ENCODE measurements around the gene RPUSD3. TPM values are rescaled to one million over a fixed set of nuclear protein-coding genes. Genes with fewer than 3 reads are reported as not detected.
"Not testable (repeated sequence)": the region's sequence is repeated elsewhere in the genome, so short reads cannot be mapped to it uniquely, and the experiment has no call there.

Gene RPUSD3
- polyA plus RNA-seq, 2 donors: 30.7 to 31.6 TPM

DNA sequence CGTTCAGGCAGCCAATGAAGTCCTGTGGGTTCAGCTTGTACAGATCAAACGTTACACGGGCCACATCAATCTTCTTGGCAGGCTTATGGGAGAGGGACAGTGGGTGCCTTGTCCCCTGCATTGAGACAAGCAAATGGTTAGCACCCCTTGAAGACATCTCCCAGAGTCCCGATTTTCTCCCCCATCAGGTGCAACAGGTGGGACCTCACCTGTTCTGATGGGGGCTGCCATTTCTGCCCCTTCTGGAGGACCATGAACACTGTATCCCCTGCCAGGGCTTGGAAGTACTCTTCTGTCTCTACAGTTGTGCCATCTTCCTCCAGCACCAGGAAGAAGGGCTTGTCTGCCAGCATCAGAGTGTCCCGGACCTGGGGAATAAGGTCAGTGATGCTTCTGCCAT is 26.1 kb upstream of the RPUSD3 start:
- WGBS, 2 donors: 74 to 82% methylated on average over 5 of the region's 5 CpGs
- Histone ChIP-seq H3K4me3 (ENCODE audit: low read depth in 1 of 2, low read length in 2 of 2) (no peak overlapping the region), H3K27me3 (ENCODE audit: control insufficient read depth in 1 of 2, insufficient read depth in 2 of 2, low read length in 2 of 2) (no peaks in the 10 kb centered on the region)

DNA sequence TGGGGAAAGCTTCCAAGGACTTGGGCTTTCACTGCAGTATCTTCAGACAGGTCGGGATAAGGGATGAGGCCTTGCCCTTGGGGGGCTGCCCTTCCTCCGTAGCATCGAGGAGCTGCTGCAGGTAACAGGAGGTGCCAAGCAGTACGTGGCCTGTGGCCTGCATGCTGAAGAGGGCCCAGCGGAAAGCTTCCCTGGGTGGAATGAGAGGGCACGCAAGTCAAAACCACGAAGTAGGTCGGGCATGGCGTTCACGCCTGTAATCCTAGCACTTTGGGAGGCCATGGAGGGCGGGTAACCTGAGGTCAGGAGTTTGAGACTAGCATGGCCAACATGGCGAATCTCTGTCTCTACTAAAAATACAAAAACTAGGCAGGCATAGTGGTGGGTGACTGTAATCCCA is 23.3 kb upstream of the RPUSD3 start:
- H3K9me3 ChIP-seq (ENCODE audit: control insufficient read depth in 2 of 2, insufficient read depth in 1 of 2, low read depth in 1 of 2, low read length in 1 of 2): no peaks in the 10 kb centered on the region
- peaks cover 0 to 4% of the 10 kb centered on the region in 2 donors for H3K4me1 ChIP-seq (ENCODE audit: control insufficient read depth in 2 of 2, insufficient read depth in 2 of 2, low read length in 1 of 2)
- H3K27ac ChIP-seq (ENCODE audit: low read depth in 2 of 2, low read length in 1 of 2): peak overlapping the region; percentile 8 to 55
- no peaks in the 10 kb centered on the region for H3K36me3 ChIP-seq (ENCODE audit: control insufficient read depth in 2 of 2, insufficient read depth in 2 of 2, low read length in 1 of 2)
- H3K27me3 ChIP-seq (ENCODE audit: control insufficient read depth in 1 of 2, insufficient read depth in 2 of 2, low read length in 2 of 2): no peaks in the 10 kb centered on the region
- WGBS, 2 donors: 88 to 93% methylated on average over 12 of the region's 12 CpGs
- no peak overlapping the region for H3K4me3 ChIP-seq (ENCODE audit: low read depth in 1 of 2, low read length in 2 of 2)

More for the DNA sequence above, 26.1 kb upstream of the RPUSD3 start:
- Histone ChIP-seq H3K27ac (ENCODE audit: low read depth in 2 of 2, low read length in 1 of 2) (no peak overlapping the region), H3K36me3 (ENCODE audit: control insufficient read depth in 2 of 2, insufficient read depth in 2 of 2, low read length in 1 of 2) (no peaks in the 10 kb centered on the region), H3K9me3 (ENCODE audit: control insufficient read depth in 2 of 2, insufficient read depth in 1 of 2, low read depth in 1 of 2, low read length in 1 of 2) (no peaks in the 10 kb centered on the region), H3K4me1 (ENCODE audit: control insufficient read depth in 2 of 2, insufficient read depth in 2 of 2, low read length in 1 of 2) (no peaks in the 10 kb centered on the region)

DNA sequence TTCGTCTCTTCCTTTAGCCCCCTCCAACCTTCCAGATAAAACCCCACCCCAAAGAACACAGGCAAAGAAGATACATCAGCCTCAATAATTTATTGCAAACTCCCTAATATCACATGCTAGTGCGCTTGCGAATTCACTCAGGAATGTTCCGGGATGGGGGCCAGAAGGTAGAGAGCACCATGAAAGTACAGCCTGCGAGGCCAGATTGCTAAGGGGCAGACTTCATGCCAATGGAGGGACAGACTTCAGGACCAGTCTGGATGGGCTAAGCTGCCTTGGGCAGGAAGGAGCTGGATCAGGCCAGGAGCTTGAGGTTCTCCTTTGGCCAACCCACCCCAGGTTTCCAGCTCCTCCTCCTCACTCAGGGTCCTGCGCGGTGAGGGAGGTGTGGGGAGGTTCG is 22.8 kb upstream of the RPUSD3 start:
- Histone ChIP-seq H3K27me3 (ENCODE audit: control insufficient read depth in 1 of 2, insufficient read depth in 2 of 2, low read length in 2 of 2) (no peaks in the 10 kb centered on the region), H3K9me3 (ENCODE audit: control insufficient read depth in 2 of 2, insufficient read depth in 1 of 2, low read depth in 1 of 2, low read length in 1 of 2) (no peaks in the 10 kb centered on the region), H3K4me1 (ENCODE audit: control insufficient read depth in 2 of 2, insufficient read depth in 2 of 2, low read length in 1 of 2) (peaks cover 0 to 4% of the 10 kb centered on the region in 2 donors), H3K4me3 (ENCODE audit: low read depth in 1 of 2, low read length in 2 of 2) (no peak overlapping the region), H3K27ac (ENCODE audit: low read depth in 2 of 2, low read length in 1 of 2) (peak overlapping the region; percentile 8 to 55), H3K36me3 (ENCODE audit: control insufficient read depth in 2 of 2, insufficient read depth in 2 of 2, low read length in 1 of 2) (no peaks in the 10 kb centered on the region)
- 85 to 87% methylated on average over 8 of the region's 8 CpGs for WGBS, 2 donors

DNA sequence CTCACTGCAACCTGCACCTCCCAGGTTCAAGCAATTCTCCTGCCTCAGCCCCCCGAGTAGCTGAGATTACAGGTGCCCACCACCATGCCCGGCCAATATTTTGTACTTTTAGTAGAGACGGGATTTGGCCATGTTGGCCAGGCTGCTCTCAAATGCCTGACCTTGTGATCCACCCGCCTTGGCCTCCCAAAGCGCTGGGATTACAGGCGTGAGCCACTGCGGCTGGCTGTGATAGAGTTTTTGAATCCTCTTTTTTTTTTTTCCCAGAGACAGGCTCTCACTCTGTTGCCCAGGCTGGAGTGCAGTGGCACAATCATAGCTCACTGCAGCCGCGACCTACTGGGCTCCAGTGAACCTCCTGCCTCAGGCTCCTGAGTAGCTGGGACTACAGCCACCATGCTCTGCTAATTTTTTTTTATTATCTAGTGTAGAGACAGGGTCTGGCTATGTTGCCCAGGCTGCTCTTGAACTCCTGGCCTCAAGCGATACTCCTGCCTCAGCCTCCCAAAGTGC is 21.4 kb upstream of the RPUSD3 start:
- not testable (repeated sequence) for H3K9me3 ChIP-seq (ENCODE audit: control insufficient read depth in 2 of 2, insufficient read depth in 1 of 2, low read depth in 1 of 2, low read length in 1 of 2); H3K4me1 ChIP-seq (ENCODE audit: control insufficient read depth in 2 of 2, insufficient read depth in 2 of 2, low read length in 1 of 2); H3K27ac ChIP-seq (ENCODE audit: low read depth in 2 of 2, low read length in 1 of 2); H3K36me3 ChIP-seq (ENCODE audit: control insufficient read depth in 2 of 2, insufficient read depth in 2 of 2, low read length in 1 of 2); H3K4me3 ChIP-seq (ENCODE audit: low read depth in 1 of 2, low read length in 2 of 2); H3K27me3 ChIP-seq (ENCODE audit: control insufficient read depth in 1 of 2, insufficient read depth in 2 of 2, low read length in 2 of 2)
- 87 to 91% methylated on average over 10 of the region's 10 CpGs for WGBS, 2 donors

DNA sequence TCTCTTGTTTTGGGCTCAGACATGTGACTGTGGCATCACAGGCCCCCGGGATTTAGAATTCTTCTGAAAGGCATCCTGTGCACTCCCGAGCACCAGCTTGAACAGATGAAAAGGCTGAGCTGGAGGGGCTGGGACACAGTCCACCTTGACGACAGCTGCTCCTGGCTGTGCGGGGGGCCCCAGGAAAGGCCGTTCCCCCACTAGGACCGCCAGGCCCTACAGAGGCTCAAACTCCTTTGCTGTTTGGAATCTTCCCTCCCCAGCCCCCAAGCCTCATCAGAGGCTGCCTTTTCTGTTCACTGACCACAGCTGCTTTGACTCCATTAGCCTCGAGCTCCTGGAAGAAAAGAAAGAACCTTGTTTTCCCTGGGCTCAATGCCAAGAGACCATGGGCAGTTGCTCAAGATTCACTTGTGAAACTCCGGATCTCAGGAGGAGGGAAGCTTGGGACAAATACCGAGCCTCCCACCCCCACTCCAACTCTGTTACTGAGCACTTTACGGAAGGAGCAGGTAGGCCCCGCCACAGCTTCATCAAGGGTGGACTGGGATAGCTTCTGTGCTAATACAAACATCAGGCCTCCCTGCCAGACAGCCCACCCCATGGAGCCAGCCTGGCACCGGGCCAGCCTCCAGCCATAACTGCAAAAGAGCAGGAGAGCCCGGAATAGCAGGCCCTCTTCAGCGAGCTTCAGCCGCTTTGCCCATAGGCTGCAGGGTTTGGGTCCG is 20.6 kb upstream of the RPUSD3 start:
- peak overlapping the region; percentile 57 to 62 for H3K27ac ChIP-seq (ENCODE audit: low read depth in 2 of 2, low read length in 1 of 2)
- WGBS, 2 donors: 59 to 73% methylated on average over 16 of the region's 16 CpGs
- H3K4me3 ChIP-seq (ENCODE audit: low read depth in 1 of 2, low read length in 2 of 2): no peak overlapping the region
- H3K4me1 ChIP-seq (ENCODE audit: control insufficient read depth in 2 of 2, insufficient read depth in 2 of 2, low read length in 1 of 2): peaks cover 0 to 4% of the 10 kb centered on the region in 2 donors
- no peaks in the 10 kb centered on the region for H3K36me3 ChIP-seq (ENCODE audit: control insufficient read depth in 2 of 2, insufficient read depth in 2 of 2, low read length in 1 of 2)
- no peaks in the 10 kb centered on the region for H3K27me3 ChIP-seq (ENCODE audit: control insufficient read depth in 1 of 2, insufficient read depth in 2 of 2, low read length in 2 of 2)
- no peaks in the 10 kb centered on the region for H3K9me3 ChIP-seq (ENCODE audit: control insufficient read depth in 2 of 2, insufficient read depth in 1 of 2, low read depth in 1 of 2, low read length in 1 of 2)

DNA sequence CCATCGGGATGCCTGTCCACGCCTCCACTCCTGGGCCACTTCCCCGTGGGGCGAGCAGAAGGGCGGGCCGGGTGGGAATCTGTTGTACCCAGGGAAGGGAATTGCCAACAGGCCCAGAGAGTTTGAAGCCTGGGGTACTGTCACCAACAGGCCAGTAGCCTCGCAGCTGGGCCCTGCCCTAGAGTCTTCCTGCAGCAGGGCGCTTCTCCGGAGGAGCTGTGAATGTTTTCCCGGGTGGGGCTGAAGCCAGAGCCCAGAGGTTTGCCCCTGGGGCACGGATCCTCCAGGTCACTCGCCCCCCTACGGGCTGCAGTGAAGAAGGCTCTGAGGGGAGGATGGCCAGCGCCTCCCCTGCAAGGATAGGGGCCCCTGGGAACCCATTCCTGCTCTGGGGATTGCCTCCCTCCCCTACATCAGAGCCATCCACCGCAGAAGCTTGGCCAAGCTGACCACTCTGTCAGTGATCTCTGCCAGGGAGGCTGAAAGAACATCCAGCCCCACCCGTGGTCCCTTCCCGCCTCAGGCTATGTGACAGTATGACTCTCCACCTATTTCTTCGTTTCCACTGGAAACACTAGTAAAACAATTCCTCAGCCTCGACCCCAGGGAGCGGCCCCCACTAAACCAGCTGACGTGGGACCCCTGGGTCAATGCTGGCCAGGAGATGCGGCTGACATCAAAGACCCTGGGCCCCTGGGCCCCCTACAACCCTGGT is 19.4 kb upstream of the RPUSD3 start:
- peak overlapping the region; percentile 13 to 33 for H3K4me3 ChIP-seq (ENCODE audit: low read depth in 1 of 2, low read length in 2 of 2)
- peak overlapping the region; percentile 27 to 55 for H3K27ac ChIP-seq (ENCODE audit: low read depth in 2 of 2, low read length in 1 of 2)
- peaks cover 0 to 4% of the 10 kb centered on the region in 2 donors for H3K4me1 ChIP-seq (ENCODE audit: control insufficient read depth in 2 of 2, insufficient read depth in 2 of 2, low read length in 1 of 2)
- H3K27me3 ChIP-seq (ENCODE audit: control insufficient read depth in 1 of 2, insufficient read depth in 2 of 2, low read length in 2 of 2): no peaks in the 10 kb centered on the region
- 57 to 62% methylated on average over 22 of the region's 22 CpGs for WGBS, 2 donors
- H3K36me3 ChIP-seq (ENCODE audit: control insufficient read depth in 2 of 2, insufficient read depth in 2 of 2, low read length in 1 of 2): no peaks in the 10 kb centered on the region
- H3K9me3 ChIP-seq (ENCODE audit: control insufficient read depth in 2 of 2, insufficient read depth in 1 of 2, low read depth in 1 of 2, low read length in 1 of 2): no peaks in the 10 kb centered on the region

DNA sequence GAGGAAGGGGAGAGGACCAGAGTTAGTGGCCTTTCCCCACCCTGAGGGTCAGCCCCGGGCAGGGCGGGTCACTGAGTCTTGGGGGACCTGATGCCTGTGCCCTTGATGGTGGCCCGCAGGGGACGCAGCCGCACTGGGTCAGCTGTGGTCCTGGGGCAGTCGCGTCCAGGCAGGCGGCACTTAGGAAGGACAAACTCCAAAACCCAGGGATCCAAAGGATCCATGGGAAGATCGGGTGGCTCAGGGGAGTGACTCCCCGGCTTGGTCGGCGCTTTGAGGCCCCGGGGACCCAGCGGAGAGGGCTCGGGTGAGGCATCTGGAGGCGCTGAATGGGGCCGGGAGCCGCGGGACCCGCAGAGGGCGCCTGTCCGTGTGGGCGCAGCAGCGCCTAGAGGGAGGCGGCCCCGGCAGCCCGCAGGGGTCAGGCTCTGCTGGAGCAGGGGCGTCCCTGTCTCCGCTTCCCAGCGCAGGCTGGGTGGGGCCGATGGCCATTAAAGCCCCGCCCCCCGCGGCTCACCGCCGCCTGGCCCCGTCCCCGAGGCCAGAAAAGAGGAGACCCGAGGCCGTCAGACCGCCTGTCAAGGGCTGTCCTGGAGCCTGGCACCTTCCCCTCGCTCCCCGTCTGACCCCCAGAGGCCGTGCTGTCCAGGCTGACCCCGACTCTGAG is 18.7 kb upstream of the RPUSD3 start:
- WGBS, 2 donors: 12 to 15% methylated on average over 37 to 45 of the region's 45 CpGs
- Histone ChIP-seq H3K36me3 (ENCODE audit: control insufficient read depth in 2 of 2, insufficient read depth in 2 of 2, low read length in 1 of 2) (no peaks in the 10 kb centered on the region), H3K27ac (ENCODE audit: low read depth in 2 of 2, low read length in 1 of 2) (peak overlapping the region; percentile 28 to 34), H3K27me3 (ENCODE audit: control insufficient read depth in 1 of 2, insufficient read depth in 2 of 2, low read length in 2 of 2) (no peaks in the 10 kb centered on the region), H3K4me1 (ENCODE audit: control insufficient read depth in 2 of 2, insufficient read depth in 2 of 2, low read length in 1 of 2) (peaks cover 0 to 4% of the 10 kb centered on the region in 2 donors), H3K9me3 (ENCODE audit: control insufficient read depth in 2 of 2, insufficient read depth in 1 of 2, low read depth in 1 of 2, low read length in 1 of 2) (no peaks in the 10 kb centered on the region), H3K4me3 (ENCODE audit: low read depth in 1 of 2, low read length in 2 of 2) (peak overlapping the region; percentile 13 to 33)

DNA sequence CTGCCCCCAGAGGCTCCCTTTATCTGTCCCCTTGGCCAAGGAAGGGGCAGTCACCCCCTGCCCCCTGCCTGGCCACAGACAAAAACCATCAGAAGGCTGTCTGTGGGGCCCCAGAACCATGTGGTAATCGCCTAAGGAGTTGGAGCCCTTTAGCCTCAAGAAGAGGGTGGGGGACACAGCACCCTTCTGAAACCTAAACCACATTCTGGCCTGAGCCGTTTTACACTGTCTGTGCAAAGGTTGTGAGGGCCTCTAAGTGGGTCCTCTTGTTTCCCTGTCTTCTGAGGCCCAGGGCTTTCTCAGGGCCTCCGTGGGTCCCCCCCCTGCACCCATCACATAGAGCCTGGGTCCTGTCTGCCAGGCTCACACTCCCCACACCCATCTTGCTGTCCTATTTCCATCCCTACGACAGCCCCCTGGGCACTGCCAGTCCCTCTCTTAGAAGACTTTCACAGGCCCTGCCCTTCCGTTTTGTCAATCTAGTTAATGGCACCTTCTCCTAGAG is 17.9 kb upstream of the RPUSD3 start:
- WGBS, 2 donors: 82 to 87% methylated on average over 5 of the region's 5 CpGs
- no peak overlapping the region for H3K27ac ChIP-seq (ENCODE audit: low read depth in 2 of 2, low read length in 1 of 2)
- no peaks in the 10 kb centered on the region for H3K27me3 ChIP-seq (ENCODE audit: control insufficient read depth in 1 of 2, insufficient read depth in 2 of 2, low read length in 2 of 2)
- no peaks in the 10 kb centered on the region for H3K36me3 ChIP-seq (ENCODE audit: control insufficient read depth in 2 of 2, insufficient read depth in 2 of 2, low read length in 1 of 2)
- H3K4me1 ChIP-seq (ENCODE audit: control insufficient read depth in 2 of 2, insufficient read depth in 2 of 2, low read length in 1 of 2): peaks cover 0 to 4% of the 10 kb centered on the region in 2 donors
- no peak overlapping the region for H3K4me3 ChIP-seq (ENCODE audit: low read depth in 1 of 2, low read length in 2 of 2)
- no peaks in the 10 kb centered on the region for H3K9me3 ChIP-seq (ENCODE audit: control insufficient read depth in 2 of 2, insufficient read depth in 1 of 2, low read depth in 1 of 2, low read length in 1 of 2)

DNA sequence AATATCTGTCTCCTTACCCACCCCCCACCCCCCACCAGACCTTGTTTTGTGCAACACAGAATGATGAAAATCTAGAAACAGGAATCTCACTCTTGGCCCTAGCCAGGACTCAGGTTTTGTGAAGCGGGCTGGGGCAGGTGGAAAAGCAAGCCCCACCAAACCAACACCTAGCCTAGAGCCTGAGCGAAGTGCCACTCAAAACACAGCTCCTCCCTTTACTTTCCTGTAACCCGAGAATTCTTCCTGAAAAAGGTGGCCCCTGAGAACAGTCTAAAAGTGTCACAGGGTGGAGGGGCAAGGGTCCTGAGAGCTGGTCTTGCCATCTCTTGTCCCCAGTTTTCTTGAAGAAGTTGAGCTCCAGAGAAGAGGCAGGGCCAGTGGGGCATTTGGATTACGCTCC is 17.4 kb upstream of the RPUSD3 start:
- H3K27me3 ChIP-seq (ENCODE audit: control insufficient read depth in 1 of 2, insufficient read depth in 2 of 2, low read length in 2 of 2): no peaks in the 10 kb centered on the region
- no peak overlapping the region for H3K4me3 ChIP-seq (ENCODE audit: low read depth in 1 of 2, low read length in 2 of 2)
- H3K27ac ChIP-seq (ENCODE audit: low read depth in 2 of 2, low read length in 1 of 2): no peak overlapping the region
- no peaks in the 10 kb centered on the region for H3K9me3 ChIP-seq (ENCODE audit: control insufficient read depth in 2 of 2, insufficient read depth in 1 of 2, low read depth in 1 of 2, low read length in 1 of 2)
- WGBS, 2 donors: 88 to 92% methylated on average over 4 of the region's 4 CpGs
- no peaks in the 10 kb centered on the region for H3K36me3 ChIP-seq (ENCODE audit: control insufficient read depth in 2 of 2, insufficient read depth in 2 of 2, low read length in 1 of 2)
- peaks cover 0 to 4% of the 10 kb centered on the region in 2 donors for H3K4me1 ChIP-seq (ENCODE audit: control insufficient read depth in 2 of 2, insufficient read depth in 2 of 2, low read length in 1 of 2)
